ENCODE measurements around the gene NSL1. TPM values are rescaled to one million over a fixed set of nuclear protein-coding genes. Genes with fewer than 3 reads are reported as not detected.

Gene NSL1
- total RNA-seq, 1 experiment from 2014 or later, result 64.0 TPM

GRCh38 chr1:212794561-212795014 is 3.0 kb upstream of the NSL1 start:
- Histone ChIP-seq H3K9ac (ENCODE audit: low read length) (peak overlapping the region; percentile 56), H3K4me2 (ENCODE audit: low read depth, low read length, poor library complexity, severe bottlenecking) (peak overlapping the region; percentile 59), H3K36me3 (ENCODE audit: insufficient read depth, low read length) (peaks cover 24% of the 10 kb centered on the region), H3K9me3 (ENCODE audit: low read length) (no peaks in the 10 kb centered on the region), H3K27ac (ENCODE audit: low read length) (peak overlapping the region; percentile 89), H3K27me3 (ENCODE audit: low read length) (no peaks in the 10 kb centered on the region), H3K4me1 (ENCODE audit: low read length) (peaks cover 37% of the 10 kb centered on the region), H2AFZ (ENCODE audit: low read length) (peak overlapping the region; percentile 26; the same call in 1 of the 2 replicates), H3K9me2 (replicated peaks; ENCODE audit: insufficient read depth, low read length) (no peaks in the 10 kb centered on the region), H4K20me1 (ENCODE audit: insufficient read depth, low read depth, low read length) (no peaks in the 10 kb centered on the region), H3K79me2 (ENCODE audit: low read length) (peaks cover 44% of the 10 kb centered on the region), H3K4me3 (ENCODE audit: low read length) (peak overlapping the region; percentile 46)
- peak; percentile 94 for DNase-seq

DNA sequence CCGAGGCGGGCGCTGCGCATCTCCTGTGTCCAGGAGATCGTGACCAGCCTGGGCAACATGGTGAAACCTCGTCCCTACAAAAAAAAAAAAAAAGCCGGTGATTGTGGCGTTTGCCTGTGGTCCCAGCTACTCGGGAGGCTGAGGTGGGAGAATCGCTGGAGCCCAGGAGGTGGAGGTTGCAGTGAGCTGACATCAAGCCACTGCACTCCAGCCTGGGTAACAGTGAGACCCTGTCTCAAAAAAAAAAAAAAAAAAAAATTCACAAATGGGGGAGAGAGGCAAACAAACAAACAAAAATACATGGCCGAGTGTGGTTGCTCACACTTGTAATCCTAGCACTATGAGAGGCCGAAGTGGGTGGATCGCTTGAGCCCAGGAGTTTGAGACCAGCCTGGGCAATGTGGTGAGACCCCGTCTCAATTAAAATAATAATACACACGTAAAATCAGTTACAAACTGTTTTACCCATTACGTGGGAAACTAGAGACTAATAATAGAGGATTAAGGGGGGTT is 875 bp upstream of the NSL1 start:
- Histone ChIP-seq H3K27ac (ENCODE audit: low read length) (peak overlapping the region; percentile 89), H4K20me1 (ENCODE audit: insufficient read depth, low read depth, low read length) (no peaks in the 10 kb centered on the region), H3K9ac (ENCODE audit: low read length) (peak overlapping the region; percentile 86), H3K4me3 (ENCODE audit: low read length) (peak overlapping the region; percentile 83), H2AFZ (ENCODE audit: low read length) (peak overlapping the region; percentile 67; the same call in 1 of the 2 replicates), H3K9me3 (ENCODE audit: low read length) (no peaks in the 10 kb centered on the region), H3K9me2 (replicated peaks; ENCODE audit: insufficient read depth, low read length) (no peaks in the 10 kb centered on the region), H3K79me2 (ENCODE audit: low read length) (peaks cover 65% of the 10 kb centered on the region), H3K36me3 (ENCODE audit: insufficient read depth, low read length) (peaks cover 17% of the 10 kb centered on the region), H3K4me2 (ENCODE audit: low read depth, low read length, poor library complexity, severe bottlenecking) (peak overlapping the region; percentile 91), H3K27me3 (ENCODE audit: low read length) (no peaks in the 10 kb centered on the region), H3K4me1 (ENCODE audit: low read length) (peaks cover 54% of the 10 kb centered on the region)
- peak; percentile 52 for DNase-seq

GRCh38 chr1:212791261-212791675 is 309 bp downstream of the NSL1 start:
- no peak for DNase-seq
- Histone ChIP-seq H3K36me3 (ENCODE audit: insufficient read depth, low read length) (peaks cover 7% of the 10 kb centered on the region; the same call in 1 of the 2 replicates), H3K79me2 (ENCODE audit: low read length) (peaks cover 77% of the 10 kb centered on the region), H3K27ac (ENCODE audit: low read length) (peak overlapping the region; percentile 89), H3K4me2 (ENCODE audit: low read depth, low read length, poor library complexity, severe bottlenecking) (peak overlapping the region; percentile 91), H3K4me3 (ENCODE audit: low read length) (peak overlapping the region; percentile 83), H2AFZ (ENCODE audit: low read length) (peak overlapping the region; percentile 73; the same call in 1 of the 2 replicates), H3K9me3 (ENCODE audit: low read length) (no peaks in the 10 kb centered on the region), H4K20me1 (ENCODE audit: insufficient read depth, low read depth, low read length) (no peaks in the 10 kb centered on the region), H3K9me2 (replicated peaks; ENCODE audit: insufficient read depth, low read length) (no peaks in the 10 kb centered on the region), H3K27me3 (ENCODE audit: low read length) (no peaks in the 10 kb centered on the region), H3K4me1 (ENCODE audit: low read length) (peaks cover 54% of the 10 kb centered on the region), H3K9ac (ENCODE audit: low read length) (peak overlapping the region; percentile 86)

DNA sequence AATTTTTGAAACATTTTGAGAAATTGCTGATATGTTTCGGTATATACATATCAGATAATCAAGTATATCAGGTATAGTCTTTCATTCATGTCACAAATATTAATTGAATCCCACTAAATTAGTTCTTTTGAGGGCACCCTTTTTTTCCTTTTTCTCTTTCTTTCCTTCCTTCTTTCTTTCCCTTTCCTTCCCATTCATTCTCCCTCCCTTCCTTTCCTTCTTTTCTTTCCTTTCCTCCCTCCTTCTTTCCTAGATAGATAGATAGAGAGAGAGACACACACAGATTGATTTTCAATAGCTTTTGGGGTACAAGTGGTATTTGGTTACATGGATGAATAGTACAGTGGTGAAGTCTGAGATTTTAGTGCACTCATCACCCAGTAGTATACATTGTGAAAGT is 5.7 kb downstream of the NSL1 start:
- Histone ChIP-seq H3K9me3 (ENCODE audit: low read length) (no peaks in the 10 kb centered on the region), H3K27me3 (ENCODE audit: low read length) (no peaks in the 10 kb centered on the region), H3K4me3 (ENCODE audit: low read length) (no peak overlapping the region), H3K4me1 (ENCODE audit: low read length) (peaks cover 26% of the 10 kb centered on the region), H3K4me2 (ENCODE audit: low read depth, low read length, poor library complexity, severe bottlenecking) (no peak overlapping the region), H2AFZ (ENCODE audit: low read length) (no peak overlapping the region), H3K36me3 (ENCODE audit: insufficient read depth, low read length) (peaks cover 46% of the 10 kb centered on the region), H3K9me2 (replicated peaks; ENCODE audit: insufficient read depth, low read length) (no peaks in the 10 kb centered on the region), H3K9ac (ENCODE audit: low read length) (no peak overlapping the region), H3K27ac (ENCODE audit: low read length) (no peak overlapping the region), H3K79me2 (ENCODE audit: low read length) (peaks cover 64% of the 10 kb centered on the region), H4K20me1 (ENCODE audit: insufficient read depth, low read depth, low read length) (no peaks in the 10 kb centered on the region)
- DNase-seq, result no peak

DNA sequence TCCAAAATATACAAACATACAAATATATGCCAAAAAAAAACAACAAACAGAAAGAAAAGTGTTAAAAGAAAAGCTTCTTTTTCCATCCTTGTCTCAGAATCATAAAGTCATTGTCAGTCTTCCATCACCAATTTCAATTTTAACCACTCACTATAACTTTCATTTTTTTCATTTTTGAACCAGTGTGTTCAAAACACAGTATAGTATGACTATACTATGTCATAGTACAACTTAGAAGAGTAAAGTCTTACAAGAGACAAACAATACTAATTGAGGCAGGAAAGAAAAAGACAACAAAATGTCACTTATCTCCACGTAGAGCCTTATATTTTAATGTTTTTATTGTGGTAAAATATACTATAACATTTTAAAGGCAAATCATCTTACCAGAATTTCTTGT is 7.6 kb downstream of the NSL1 start:
- H3K9ac ChIP-seq (ENCODE audit: low read length), result no peak overlapping the region
- no peak overlapping the region for H2AFZ ChIP-seq (ENCODE audit: low read length)
- H4K20me1 ChIP-seq (ENCODE audit: insufficient read depth, low read depth, low read length), result no peaks in the 10 kb centered on the region
- H3K27ac ChIP-seq (ENCODE audit: low read length), result no peak overlapping the region
- H3K27me3 ChIP-seq (ENCODE audit: low read length), result no peaks in the 10 kb centered on the region
- no peaks in the 10 kb centered on the region for H3K9me2 ChIP-seq (replicated peaks; ENCODE audit: insufficient read depth, low read length)
- H3K4me3 ChIP-seq (ENCODE audit: low read length), result no peak overlapping the region
- H3K4me1 ChIP-seq (ENCODE audit: low read length), result peaks cover 11% of the 10 kb centered on the region
- H3K79me2 ChIP-seq (ENCODE audit: low read length), result peaks cover 50% of the 10 kb centered on the region
- DNase-seq, result no peak
- H3K36me3 ChIP-seq (ENCODE audit: insufficient read depth, low read length), result peaks cover 50% of the 10 kb centered on the region
- H3K4me2 ChIP-seq (ENCODE audit: low read depth, low read length, poor library complexity, severe bottlenecking), result no peak overlapping the region
- no peaks in the 10 kb centered on the region for H3K9me3 ChIP-seq (ENCODE audit: low read length)

GRCh38 chr1:212782422-212783154 is 9.0 kb downstream of the NSL1 start:
- H3K27me3 ChIP-seq (ENCODE audit: low read length), result no peaks in the 10 kb centered on the region
- H3K4me2 ChIP-seq (ENCODE audit: low read depth, low read length, poor library complexity, severe bottlenecking), result no peak overlapping the region
- H3K4me3 ChIP-seq (ENCODE audit: low read length), result no peak overlapping the region
- no peak overlapping the region for H3K9ac ChIP-seq (ENCODE audit: low read length)
- H4K20me1 ChIP-seq (ENCODE audit: insufficient read depth, low read depth, low read length), result no peaks in the 10 kb centered on the region
- H3K36me3 ChIP-seq (ENCODE audit: insufficient read depth, low read length), result peaks cover 50% of the 10 kb centered on the region
- H3K4me1 ChIP-seq (ENCODE audit: low read length), result no peaks in the 10 kb centered on the region
- no peaks in the 10 kb centered on the region for H3K9me3 ChIP-seq (ENCODE audit: low read length)
- peaks cover 36% of the 10 kb centered on the region for H3K79me2 ChIP-seq (ENCODE audit: low read length)
- DNase-seq, result peak; percentile 68
- no peak overlapping the region for H2AFZ ChIP-seq (ENCODE audit: low read length)
- H3K9me2 ChIP-seq (replicated peaks; ENCODE audit: insufficient read depth, low read length), result no peaks in the 10 kb centered on the region
- H3K27ac ChIP-seq (ENCODE audit: low read length), result no peak overlapping the region

DNA sequence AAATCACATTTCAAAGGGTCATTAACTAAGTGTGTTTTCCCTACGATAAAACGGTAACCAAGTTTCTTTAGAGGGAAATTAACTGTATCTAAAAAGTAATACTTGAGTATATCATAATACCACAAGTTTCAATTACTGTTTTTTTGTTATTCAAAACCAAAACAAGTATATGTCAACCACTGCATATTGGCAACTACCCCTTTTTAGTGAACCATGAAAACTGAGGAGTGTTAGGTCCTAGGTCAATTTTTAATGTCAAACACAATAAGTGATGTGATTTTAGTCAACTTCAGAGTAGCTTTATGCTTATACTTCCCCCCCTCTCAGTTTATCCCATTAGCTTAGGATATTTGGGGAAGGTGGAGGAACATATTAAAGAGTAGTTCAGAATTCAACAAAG is 10.4 kb downstream of the NSL1 start:
- Histone ChIP-seq H2AFZ (ENCODE audit: low read length) (no peak overlapping the region), H3K4me2 (ENCODE audit: low read depth, low read length, poor library complexity, severe bottlenecking) (no peak overlapping the region), H3K4me1 (ENCODE audit: low read length) (no peaks in the 10 kb centered on the region), H3K36me3 (ENCODE audit: insufficient read depth, low read length) (peaks cover 50% of the 10 kb centered on the region), H3K9ac (ENCODE audit: low read length) (no peak overlapping the region), H3K9me3 (ENCODE audit: low read length) (no peaks in the 10 kb centered on the region), H4K20me1 (ENCODE audit: insufficient read depth, low read depth, low read length) (no peaks in the 10 kb centered on the region), H3K27ac (ENCODE audit: low read length) (no peak overlapping the region), H3K9me2 (replicated peaks; ENCODE audit: insufficient read depth, low read length) (no peaks in the 10 kb centered on the region), H3K79me2 (ENCODE audit: low read length) (peaks cover 23% of the 10 kb centered on the region), H3K4me3 (ENCODE audit: low read length) (no peak overlapping the region), H3K27me3 (ENCODE audit: low read length) (no peaks in the 10 kb centered on the region)
- no peak for DNase-seq

DNA sequence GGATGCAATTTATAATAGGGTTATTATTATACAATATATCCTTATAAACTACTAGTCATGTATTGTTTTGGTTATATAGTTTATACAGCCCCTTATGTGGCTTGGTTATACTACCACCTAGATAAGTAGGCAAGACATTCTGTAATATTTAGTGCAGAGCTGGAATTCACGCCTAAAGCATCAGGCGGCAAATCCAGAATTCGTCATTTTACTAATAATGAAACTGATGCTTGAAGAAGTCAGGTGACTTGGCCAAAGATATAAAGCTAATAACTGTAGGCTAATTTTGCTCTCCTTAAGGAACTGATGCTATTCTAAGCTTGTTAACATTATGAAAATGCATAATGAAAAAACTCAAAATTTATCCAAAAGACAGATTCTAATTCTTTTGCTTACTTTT is 10.8 kb downstream of the NSL1 start:
- Histone ChIP-seq H3K36me3 (ENCODE audit: insufficient read depth, low read length) (peaks cover 47% of the 10 kb centered on the region), H4K20me1 (ENCODE audit: insufficient read depth, low read depth, low read length) (no peaks in the 10 kb centered on the region), H3K4me2 (ENCODE audit: low read depth, low read length, poor library complexity, severe bottlenecking) (no peak overlapping the region), H3K27me3 (ENCODE audit: low read length) (no peaks in the 10 kb centered on the region), H3K4me1 (ENCODE audit: low read length) (no peaks in the 10 kb centered on the region), H3K9ac (ENCODE audit: low read length) (no peak overlapping the region), H3K4me3 (ENCODE audit: low read length) (no peak overlapping the region), H3K9me3 (ENCODE audit: low read length) (no peaks in the 10 kb centered on the region), H2AFZ (ENCODE audit: low read length) (no peak overlapping the region), H3K27ac (ENCODE audit: low read length) (no peak overlapping the region), H3K79me2 (ENCODE audit: low read length) (peaks cover 23% of the 10 kb centered on the region), H3K9me2 (replicated peaks; ENCODE audit: insufficient read depth, low read length) (no peaks in the 10 kb centered on the region)
- no peak for DNase-seq

Measured in Karpas-422 (cell line).